Smooth muscle cell (in vitro differentiated cells): Measurements from ENCODE around the gene DIRAS3. TPM values are rescaled to one million over a fixed set of nuclear protein-coding genes. Genes with fewer than 3 reads are reported as not detected.

Source experiments
- DNase-seq: peaks from one replicate; lab custom pipeline; 2025; ENCODE audit not compliant: unreplicated experiment; lab: John Stamatoyannopoulos, UW
- H2AFZ ChIP-seq: fragments of 200-600 bp; sonication (generic); 2 replicates; pipeline ENCODE4 v1.6.0; 2016; ENCODE audit warnings: antibody characterized with exemption, low read depth, mild to moderate bottlenecking
- H3F3A ChIP-seq: fragments of 200-600 bp; sonication (generic); 2 replicates; pipeline ENCODE4 v1.6.0; 2017; ENCODE audit warnings: antibody characterized with exemption, low read depth
- H3K27ac ChIP-seq: fragments of 200-600 bp; sonication (generic); 2 replicates; pipeline ENCODE4 v1.5.1; 2016; ENCODE audit warnings: low read depth, mild to moderate bottlenecking
- H3K27me3 ChIP-seq: fragments of 200-600 bp; sonication (generic); 2 replicates; pipeline ENCODE4 v1.6.1; 2016; ENCODE audit warnings: low read depth, mild to moderate bottlenecking
- H3K36me3 ChIP-seq: fragments of 200-600 bp; sonication (generic); 2 replicates; pipeline ENCODE4 v1.5.1; 2016; ENCODE audit warnings: low read depth
- H3K4me1 ChIP-seq: fragments of 200-600 bp; sonication (generic); 2 replicates; pipeline ENCODE4 v1.5.1; 2016; ENCODE audit warnings: low read depth
- H3K4me2 ChIP-seq: fragments of 200-600 bp; sonication (generic); 2 replicates; pipeline ENCODE4 v1.6.0; 2016; ENCODE audit warnings: mild to moderate bottlenecking
- H3K4me3 ChIP-seq: fragments of 200-600 bp; sonication (generic); 2 replicates; pipeline ENCODE4 v1.5.1; 2016; ENCODE audit warnings: mild to moderate bottlenecking
- H3K79me2 ChIP-seq: fragments of 200-600 bp; sonication (generic); 2 replicates; pipeline ENCODE4 v1.6.0; 2016; ENCODE audit warnings: low read depth, mild to moderate bottlenecking
- H3K9ac ChIP-seq: fragments of 200-600 bp; sonication (generic); 2 replicates; pipeline ENCODE4 v1.6.0; 2016; ENCODE audit warnings: low read depth
- H3K9me3 ChIP-seq: fragments of 200-600 bp; sonication (generic); replicated peaks from 2 replicates; pipeline ENCODE4 v1.5.1; 2016; ENCODE audit warnings: low read depth
- H4K20me1 ChIP-seq: fragments of 200-600 bp; sonication (generic); 2 replicates; pipeline ENCODE4 v1.6.0; 2016; ENCODE audit warnings: low read depth
- WGBS: methylation state at CpG from one replicate; pipeline ENCODE4 v1.1.7; 2016; ENCODE audit warnings: low lambda C conversion rate; 5-methylcytosine and 5-hydroxymethylcytosine counted together
- polyA plus RNA-seq: library from polyadenylated mRNA; unstranded; fragments of >200 nt; fragmentation: Nextera tagmentation; extraction: Ambion mirVana; gene quantifications from 2 replicates; pipeline ENCODE4 v1.2.1, GENCODE V29; 2016
- total RNA-seq: library from RNA; depleted of rRNA; stranded (reverse); fragments of >200 nt; gene quantifications from 2 replicates; pipeline ENCODE4 v1.2.3, GENCODE V29; 2014
- TF ChIP-seq, protein P1 (sequence below): fragments of 200-600 bp; sonication (generic); IDR thresholded peaks from 2 replicates; pipeline ENCODE4 v1.5.1; 2017; ENCODE audit warnings: borderline replicate concordance, mild to moderate bottlenecking, antibody characterized with exemption; ENCODE audit not compliant: insufficient read depth, poor library complexity, severe bottlenecking

Gene DIRAS3
- total and polyA plus RNA-seq, 2 experiments from 2014 or later: 1.1 to 6.0 TPM

- peak overlapping the region; percentile 77 for H3K27ac ChIP-seq
These were observed 34.0 kb downstream of the DIRAS3 start for GRCh38 chr1:68016381-68016780.

DNA sequence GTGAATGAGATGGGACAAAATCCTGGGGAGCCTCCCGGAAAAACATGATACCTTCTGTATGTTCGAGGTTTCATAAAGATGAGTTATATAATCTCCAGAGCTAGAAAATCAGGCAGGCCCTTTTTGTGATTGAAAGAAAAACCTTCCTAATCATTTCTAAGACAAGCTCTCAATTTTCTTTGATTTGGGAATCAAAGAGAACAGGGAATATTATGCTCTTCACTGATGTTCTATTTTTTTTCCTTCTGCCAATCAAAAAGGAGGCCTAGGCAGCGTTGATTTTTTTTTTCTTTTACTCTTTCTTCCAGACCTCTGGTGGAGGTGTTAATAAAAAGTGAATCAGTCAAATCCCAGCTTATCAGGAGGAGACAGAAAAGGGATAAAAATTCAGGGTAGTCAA is 34.5 kb downstream of the DIRAS3 start:
- H3K79me2 ChIP-seq: no peaks in the 10 kb centered on the region
- H3K27me3 ChIP-seq: no peaks in the 10 kb centered on the region
- no peaks in the 10 kb centered on the region for H3K36me3 ChIP-seq
- H3K4me3 ChIP-seq: no peak overlapping the region
- H3K4me1 ChIP-seq: peaks cover 20% of the 10 kb centered on the region
- DNase-seq: no peak
- H3K4me2 ChIP-seq: peak overlapping the region; percentile 39
- WGBS: 65% methylated on average over 3 of the region's 3 CpGs
- peak overlapping the region; percentile 34 for H2AFZ ChIP-seq
- H3K9ac ChIP-seq: peak overlapping the region; percentile 24
- no peaks in the 10 kb centered on the region for H3K9me3 ChIP-seq
- TF ChIP-seq, protein P1, sequence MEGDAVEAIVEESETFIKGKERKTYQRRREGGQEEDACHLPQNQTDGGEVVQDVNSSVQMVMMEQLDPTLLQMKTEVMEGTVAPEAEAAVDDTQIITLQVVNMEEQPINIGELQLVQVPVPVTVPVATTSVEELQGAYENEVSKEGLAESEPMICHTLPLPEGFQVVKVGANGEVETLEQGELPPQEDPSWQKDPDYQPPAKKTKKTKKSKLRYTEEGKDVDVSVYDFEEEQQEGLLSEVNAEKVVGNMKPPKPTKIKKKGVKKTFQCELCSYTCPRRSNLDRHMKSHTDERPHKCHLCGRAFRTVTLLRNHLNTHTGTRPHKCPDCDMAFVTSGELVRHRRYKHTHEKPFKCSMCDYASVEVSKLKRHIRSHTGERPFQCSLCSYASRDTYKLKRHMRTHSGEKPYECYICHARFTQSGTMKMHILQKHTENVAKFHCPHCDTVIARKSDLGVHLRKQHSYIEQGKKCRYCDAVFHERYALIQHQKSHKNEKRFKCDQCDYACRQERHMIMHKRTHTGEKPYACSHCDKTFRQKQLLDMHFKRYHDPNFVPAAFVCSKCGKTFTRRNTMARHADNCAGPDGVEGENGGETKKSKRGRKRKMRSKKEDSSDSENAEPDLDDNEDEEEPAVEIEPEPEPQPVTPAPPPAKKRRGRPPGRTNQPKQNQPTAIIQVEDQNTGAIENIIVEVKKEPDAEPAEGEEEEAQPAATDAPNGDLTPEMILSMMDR: no peak
- peaks cover 10% of the 10 kb centered on the region for H3F3A ChIP-seq
- peak overlapping the region; percentile 77 for H3K27ac ChIP-seq
- no peaks in the 10 kb centered on the region for H4K20me1 ChIP-seq

More at GRCh38 chr1:68016381-68016780, 34.0 kb downstream of the DIRAS3 start:
- H3K4me2 ChIP-seq: peak overlapping the region; percentile 39
- no peaks in the 10 kb centered on the region for H3K36me3 ChIP-seq
- H3K9me3 ChIP-seq: no peaks in the 10 kb centered on the region
- H4K20me1 ChIP-seq: no peaks in the 10 kb centered on the region
- WGBS: 20% methylated on average over 2 of the region's 2 CpGs
- H3K4me3 ChIP-seq: no peak overlapping the region
- H3F3A ChIP-seq: peaks cover 10% of the 10 kb centered on the region
- no peaks in the 10 kb centered on the region for H3K27me3 ChIP-seq
- DNase-seq: no peak
- H3K79me2 ChIP-seq: no peaks in the 10 kb centered on the region
- peak overlapping the region; percentile 24 for H3K9ac ChIP-seq
- peak overlapping the region; percentile 34 for H2AFZ ChIP-seq
- TF ChIP-seq, protein P1: no peak
- H3K4me1 ChIP-seq: peaks cover 20% of the 10 kb centered on the region

DNA sequence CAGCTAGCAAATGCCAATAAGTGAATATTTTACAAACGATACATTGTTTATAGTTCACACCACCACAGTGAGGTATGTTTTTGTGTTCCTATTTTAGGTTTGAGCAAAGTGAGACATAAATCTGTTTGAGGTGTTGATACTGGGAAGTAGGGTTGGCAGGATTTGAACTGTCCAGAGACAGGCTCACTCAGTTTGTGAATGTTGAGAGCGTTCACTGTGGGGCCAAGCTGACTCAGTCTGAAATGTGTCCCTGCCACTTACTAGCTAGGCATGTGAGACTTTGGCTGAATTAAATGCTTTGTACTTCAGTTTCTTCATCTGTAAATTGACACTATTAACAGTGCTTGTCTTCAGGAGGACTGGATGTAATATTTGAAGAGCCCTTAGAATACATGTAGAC is 35.1 kb downstream of the DIRAS3 start:
- Histone ChIP-seq H3K4me3 (no peak overlapping the region), H3K36me3 (no peaks in the 10 kb centered on the region), H3K79me2 (no peaks in the 10 kb centered on the region), H3K9ac (no peak overlapping the region), H3K4me2 (no peak overlapping the region), H3K9me3 (no peaks in the 10 kb centered on the region), H3K27me3 (no peaks in the 10 kb centered on the region), H3F3A (peaks cover 10% of the 10 kb centered on the region), H3K4me1 (peaks cover 20% of the 10 kb centered on the region), H4K20me1 (no peaks in the 10 kb centered on the region), H3K27ac (peak overlapping the region; percentile 77), H2AFZ (no peak overlapping the region)
- TF ChIP-seq, protein P1: no peak
- no peak for DNase-seq
- WGBS: 72% methylated on average over 2 of the region's 2 CpGs

- Histone ChIP-seq H3K9me3 (no peaks in the 10 kb centered on the region), H3K79me2 (no peaks in the 10 kb centered on the region), H2AFZ (no peak overlapping the region), H3K36me3 (no peaks in the 10 kb centered on the region), H3K4me3 (no peak overlapping the region), H4K20me1 (no peaks in the 10 kb centered on the region), H3K4me1 (peaks cover 20% of the 10 kb centered on the region), H3K4me2 (no peak overlapping the region), H3K9ac (no peak overlapping the region), H3F3A (peaks cover 10% of the 10 kb centered on the region), H3K27me3 (no peaks in the 10 kb centered on the region), H3K27ac (no peak overlapping the region)
- 98% methylated on average over 4 of the region's 4 CpGs for WGBS
- TF ChIP-seq, protein P1: no peak
- DNase-seq: no peak
These were observed 37.1 kb downstream of the DIRAS3 start for GRCh38 chr1:68013351-68013750.
